Measurements from ENCODE around the gene MRPS7. TPM values are rescaled to one million over a fixed set of nuclear protein-coding genes. Genes with fewer than 3 reads are reported as not detected.

MRPS7 gene
- total and polyA plus RNA-seq, 2 of the 8 experiments (the other 6 are each of a cell fraction or from before 2014, with no cell fraction given), result 63.4 to 79.4 TPM

DNA sequence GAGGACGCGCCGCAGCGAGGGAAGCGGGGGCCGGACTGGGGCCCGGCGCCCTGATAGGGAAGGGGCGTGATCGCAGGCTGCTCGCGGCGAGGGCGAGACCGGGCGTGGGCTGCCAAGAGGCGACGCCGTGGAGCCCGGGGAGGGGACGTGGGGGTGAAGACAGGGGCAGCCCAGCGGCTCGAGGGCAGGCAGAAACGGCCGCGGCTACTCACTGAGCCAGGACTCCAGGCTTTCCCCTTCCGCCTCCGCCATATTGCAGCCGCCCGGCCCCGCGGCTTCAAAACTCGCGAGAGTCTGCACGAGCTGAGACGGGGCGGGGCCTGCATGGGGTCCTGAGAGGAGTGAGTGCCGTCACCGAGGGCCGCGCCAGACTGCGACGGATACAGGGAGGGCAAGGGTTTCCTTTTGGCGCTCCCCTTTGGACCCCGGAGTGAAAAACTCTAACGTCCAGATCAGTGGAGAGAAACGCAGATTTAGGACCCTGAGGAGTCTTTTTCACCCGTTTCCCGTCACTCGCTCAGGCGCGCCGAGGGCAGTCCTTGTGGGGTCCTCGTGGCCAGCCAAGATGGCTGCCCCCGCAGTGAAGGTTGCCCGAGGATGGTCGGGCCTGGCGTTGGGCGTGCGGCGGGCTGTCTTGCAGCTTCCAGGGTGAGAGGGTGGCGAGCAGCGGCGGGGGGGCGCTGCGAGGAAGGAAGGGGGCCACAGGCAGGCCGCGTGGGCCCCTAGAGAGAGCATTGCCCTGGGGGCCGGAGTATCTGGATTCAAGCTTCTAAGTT is at the start of gene MRPS7, which contains the start of gene GGA3 (continued):
- TF ChIP-seq RNF2 (IDR thresholded peaks at IDR 0.05; ENCODE audit: borderline replicate concordance, low read depth, low read length, missing control alignments, poor library complexity, severe bottlenecking), result no peak
- no peak for TF ChIP-seq GTF2F1 (IDR thresholded peaks at IDR 0.05; ENCODE audit: borderline replicate concordance, low read depth, low read length)
- TF ChIP-seq CHD1 (IDR thresholded peaks at IDR 0.05; ENCODE audit: low read depth, low read length), result no peak
- TF ChIP-seq NRF1 (IDR thresholded peaks at IDR 0.05; ENCODE audit: low read depth, low read length), result no peak
- TF ChIP-seq EGR1 (IDR thresholded peaks at IDR 0.05; ENCODE audit: borderline replicate concordance, low read depth, low read length), result no peak
- no peak for TF ChIP-seq RAD21 (IDR thresholded peaks at IDR 0.05 in 1 of 2, conservative IDR thresholded peaks at IDR 0.05 in 1 of 2; ENCODE audit: low read depth in 2 of 2, low read length in 2 of 2)
- no peak for TF ChIP-seq EZH2 (IDR thresholded peaks at IDR 0.05; ENCODE audit: low read depth, low read length, severe bottlenecking)
- no peak for TF ChIP-seq FOSL1 (IDR thresholded peaks at IDR 0.05; ENCODE audit: insufficient read depth, low read depth, low read length)
- TF ChIP-seq SIRT6 (IDR thresholded peaks at IDR 0.05; ENCODE audit: low read length), result no peak
- 0 out of 2 replicates have a peak, but pooled peaks have one; percentile 31 for TF ChIP-seq SP1 (IDR thresholded peaks at IDR 0.05; ENCODE audit: low read depth, low read length)
- no peak for TF ChIP-seq ZNF274 (IDR thresholded peaks at IDR 0.05; ENCODE audit: borderline replicate concordance, extremely low read depth, low read length)
- TF ChIP-seq MAX (IDR thresholded peaks at IDR 0.05), result peak; percentile 78
- peak; percentile 89 for TF ChIP-seq PHF8 (conservative IDR thresholded peaks at IDR 0.05; ENCODE audit: low read depth, low read length)
- TF ChIP-seq POLR2AphosphoS5 (IDR thresholded peaks at IDR 0.05; ENCODE audit: low read depth, low read length), result peak; percentile 89
- peak; percentile 53; the same call in 1 of the 2 replicates for TF ChIP-seq BACH1 (IDR thresholded peaks at IDR 0.05; ENCODE audit: low read length)
- peak; percentile 97 for TF ChIP-seq CHD2 (IDR thresholded peaks at IDR 0.05; ENCODE audit: low read length)
- no peak for TF ChIP-seq MAFK (IDR thresholded peaks at IDR 0.05; ENCODE audit: low read depth, low read length)
- no peak for TF ChIP-seq JUN (IDR thresholded peaks at IDR 0.05; ENCODE audit: low read depth, low read length)
- TF ChIP-seq KDM4A (IDR thresholded peaks at IDR 0.05; ENCODE audit: low read depth, low read length, severe bottlenecking), result no peak
- TF ChIP-seq JUND (IDR thresholded peaks at IDR 0.05; ENCODE audit: low read length), result no peak
- TF ChIP-seq POU5F1 (IDR thresholded peaks at IDR 0.05; ENCODE audit: low read depth, low read length), result no peak
- TF ChIP-seq ASH2L (IDR thresholded peaks at IDR 0.05; ENCODE audit: low read length), result peak; percentile 96
- peak; percentile 85 to 92 for TF ChIP-seq POLR2A (IDR thresholded peaks at IDR 0.05; ENCODE audit: control extremely low read depth in 1 of 2, low read depth in 2 of 2, low read length in 2 of 2)
- TF ChIP-seq SUZ12 (IDR thresholded peaks at IDR 0.05; ENCODE audit: low read length), result no peak
